H1 (cell line): ENCODE results near the gene MROH8. TPM values are rescaled to one million over a fixed set of nuclear protein-coding genes. Genes with fewer than 3 reads are reported as not detected.
A peak's percentile ranks its signal among the peaks of the same experiment; 100 is the strongest.

Source experiments
- BRCA1 ChIP-seq: IDR thresholded peaks from 2 replicates; pipeline ENCODE4 v1.6.1; 2012; ENCODE audit warnings: low read depth, low read length, improper control_type of control experiment
- CREB1 ChIP-seq: IDR thresholded peaks from 2 replicates; pipeline ENCODE4 v1.6.1; 2012; ENCODE audit warnings: inconsistent platforms
- CTCF ChIP-seq, 3 experiments: IDR thresholded peaks; 1 replicate in 2 of 3; 2 replicates in 1 of 3; pipeline versions ENCODE4 v1.5.1 to v1.6.1; 2011; ENCODE audit warnings: low read length in 3 of 3, mild to moderate bottlenecking in 3 of 3, inconsistent platforms in 2 of 3, low read depth in 1 of 3, moderate library complexity in 1 of 3; ENCODE audit not compliant: insufficient read depth in 1 of 3; ENCODE audit errors: control extremely low read depth in 1 of 3
- HDAC2 ChIP-seq, 2 experiments: fragments of 300-600 bp in 1 of 2; sonication (generic) in 1 of 2; IDR thresholded peaks; 2 replicates each; pipeline ENCODE4 v1.6.1; 2011 to 2012; ENCODE audit warnings: low read depth in 2 of 2, low read length in 2 of 2, mild to moderate bottlenecking in 2 of 2, moderate library complexity in 2 of 2, borderline replicate concordance in 1 of 2, inconsistent platforms in 1 of 2
- JUN ChIP-seq: IDR thresholded peaks from 2 replicates; pipeline ENCODE4 v1.6.1; 2011; ENCODE audit warnings: low read depth, mild to moderate bottlenecking, improper control_type of control experiment, low read length
- JUND ChIP-seq: IDR thresholded peaks from 2 replicates; pipeline ENCODE4 v1.6.1; 2011; ENCODE audit warnings: mild to moderate bottlenecking, improper control_type of control experiment, low read length
- KDM1A ChIP-seq: fragments of 200-600, 300-600 bp; sonication (generic); IDR thresholded peaks from 2 replicates; pipeline ENCODE4 v1.7.1; 2016; ENCODE audit warnings: mild to moderate bottlenecking, low read length, borderline replicate concordance
- KDM5A ChIP-seq: fragments of 200-600 bp; IDR thresholded peaks from 2 replicates; pipeline ENCODE4 v1.7.1; 2012; ENCODE audit warnings: mild to moderate bottlenecking, low read length, inconsistent platforms, mixed read lengths
- MAFK ChIP-seq: IDR thresholded peaks from 2 replicates; pipeline ENCODE4 v1.6.1; 2012; ENCODE audit warnings: low read depth, mild to moderate bottlenecking, improper control_type of control experiment, low read length
- MAX ChIP-seq: IDR thresholded peaks from 2 replicates; pipeline ENCODE4 v1.6.1; 2012; ENCODE audit warnings: inconsistent platforms
- POLR2AphosphoS5 ChIP-seq: IDR thresholded peaks from 2 replicates; pipeline ENCODE4 v1.6.1; 2011; ENCODE audit warnings: low read depth, low read length
- POU5F1 ChIP-seq: IDR thresholded peaks from 2 replicates; pipeline ENCODE4 v1.6.1; 2011; ENCODE audit warnings: low read depth, mild to moderate bottlenecking, low read length, moderate library complexity
- RBBP5 ChIP-seq: IDR thresholded peaks from 2 replicates; pipeline ENCODE4 v1.7.1; 2012; ENCODE audit warnings: low read depth, mild to moderate bottlenecking, inconsistent platforms, low read length, moderate library complexity, borderline replicate concordance
- RXRA ChIP-seq: IDR thresholded peaks from 2 replicates; pipeline ENCODE4 v1.6.1; 2011; ENCODE audit warnings: low read depth, mild to moderate bottlenecking, low read length, moderate library complexity; ENCODE audit not compliant: insufficient read depth
- SIN3A ChIP-seq, 2 experiments: IDR thresholded peaks in 1 of 2; conservative IDR thresholded peaks in 1 of 2; 2 replicates each; pipeline ENCODE4 v1.6.1; 2011 to 2012; ENCODE audit warnings: low read length in 2 of 2, improper control_type of control experiment in 1 of 2, low read depth in 1 of 2, mild to moderate bottlenecking in 1 of 2
- SIRT6 ChIP-seq: IDR thresholded peaks from one replicate; pipeline ENCODE4 v1.7.1; 2012; ENCODE audit warnings: low read length, inconsistent platforms
- SP1 ChIP-seq: IDR thresholded peaks from 2 replicates; pipeline ENCODE4 v1.6.1; 2011; ENCODE audit warnings: low read depth, low read length
- SP2 ChIP-seq: IDR thresholded peaks from 2 replicates; pipeline ENCODE4 v1.6.1; 2012; ENCODE audit warnings: mild to moderate bottlenecking, low read length, inconsistent platforms
- SRF ChIP-seq: IDR thresholded peaks from 2 replicates; pipeline ENCODE4 v1.6.1; 2011; ENCODE audit warnings: mild to moderate bottlenecking, low read depth, low read length, moderate library complexity
- SUZ12 ChIP-seq: fragments of 200-600 bp; sonication (generic); IDR thresholded peaks from 2 replicates; pipeline ENCODE4 v1.6.1; 2012; ENCODE audit warnings: mild to moderate bottlenecking, inconsistent platforms, low read length, moderate library complexity, mixed read lengths
- TAF1 ChIP-seq: IDR thresholded peaks from 2 replicates; pipeline ENCODE4 v1.6.1; 2011; ENCODE audit warnings: mild to moderate bottlenecking, low read depth, low read length
- YY1 ChIP-seq: IDR thresholded peaks from 2 replicates; pipeline ENCODE4 v1.6.1; 2011; ENCODE audit warnings: low read depth, mild to moderate bottlenecking, low read length
- polyA plus RNA-seq, 7 experiments: library from polyadenylated mRNA; depleted of rRNA in 3 of 7; stranded (reverse) in 5 of 7; unstranded in 2 of 7; fragments of >200 nt in 5 of 7; fragments of 200-250 nt in 2 of 7; gene quantifications; 1 replicate in 5 of 7; 2 replicates in 1 of 7; 4 replicates in 1 of 7; pipeline versions ENCODE4 v1.2.1 to v1.2.3, GENCODE V29; 2011 to 2013; ENCODE audit warnings: missing spikeins in 2 of 7, mixed read lengths in 2 of 7
- total RNA-seq: library from RNA; stranded (reverse); fragmentation: NEBNext Ultra II Directional; extraction: Animal tissue kit (Norgen Biotek cat#: 25700); gene quantifications from 2 replicates; pipeline ENCODE4 v1.2.1, GENCODE V29; 2021

Gene MROH8
- total and polyA plus RNA-seq, 2 of the 8 experiments (the other 6 are each of a cell fraction or from before 2014, with no cell fraction given) = 0.50 to 0.86 TPM

DNA sequence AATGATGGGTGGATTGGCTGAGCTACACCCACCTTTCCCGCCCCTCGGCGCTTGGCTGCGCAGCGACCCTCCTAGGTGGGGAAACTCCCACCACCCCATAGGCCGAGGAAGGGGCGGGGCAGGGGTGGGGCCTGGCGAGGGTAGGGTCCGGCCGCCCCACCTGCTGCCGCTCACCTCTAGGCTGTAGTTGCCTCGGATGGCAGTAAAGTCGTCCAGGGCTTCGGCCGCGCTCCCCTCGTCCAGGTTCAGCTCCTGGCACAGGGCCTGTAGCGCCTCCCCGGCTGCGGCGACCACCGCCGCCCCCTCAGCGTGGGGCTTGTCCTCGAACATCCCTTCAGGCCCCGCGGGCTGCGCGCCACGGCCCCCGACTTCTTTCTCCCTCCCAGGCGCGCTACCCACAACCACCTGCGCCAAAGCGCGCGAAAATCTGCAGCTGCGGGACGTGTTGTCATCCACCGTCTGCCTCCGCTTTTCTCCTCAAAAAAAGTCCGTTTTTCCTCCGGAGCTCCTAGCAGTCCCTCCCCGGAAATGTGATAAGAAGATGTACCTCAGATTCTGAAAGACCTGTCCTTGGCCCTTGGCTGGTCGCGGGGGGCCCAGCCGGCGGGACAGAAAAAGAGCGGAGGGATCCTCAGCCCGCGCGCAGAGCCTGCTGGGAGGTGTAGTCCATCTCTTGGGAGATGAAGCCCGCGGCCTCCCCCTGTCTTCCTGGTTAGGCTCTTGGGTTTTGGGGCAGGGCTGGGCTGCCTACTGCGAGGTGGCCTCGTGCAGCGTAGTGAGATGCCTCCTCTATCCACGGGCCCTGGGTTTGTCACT, 83.5 kb downstream of the MROH8 start, which contains the start of gene RBL1 (continued):
- TF ChIP-seq CTCF (IDR thresholded peaks at IDR 0.05; ENCODE audit: control extremely low read depth in 1 of 3, insufficient read depth in 1 of 3, low read depth in 1 of 3, low read length in 3 of 3) = peak in 2 of 3 experiments; percentile 23 to 41; a peak in 2 of 4 replicates
- peak in 1 of 2 experiments; percentile 89; a peak in 2 of 4 replicates for TF ChIP-seq SIN3A (conservative IDR thresholded peaks at IDR 0.05 in 1 of 2, IDR thresholded peaks at IDR 0.05 in 1 of 2; ENCODE audit: low read depth in 1 of 2, low read length in 2 of 2)
- no peak for TF ChIP-seq RBBP5
- TF ChIP-seq SUZ12 = no peak
- TF ChIP-seq POU5F1 = no peak
- no peak for TF ChIP-seq KDM1A
- TF ChIP-seq KDM5A = no peak
- peak in 1 of 2 experiments; percentile 38; a peak in 1 of 4 replicates for TF ChIP-seq HDAC2 (IDR thresholded peaks at IDR 0.05; ENCODE audit: borderline replicate concordance in 1 of 2, low read depth in 2 of 2, low read length in 2 of 2)
- TF ChIP-seq POLR2AphosphoS5 = peak; percentile 97
- no peak for TF ChIP-seq SP2
- peak; percentile 96 for TF ChIP-seq TAF1
- no peak for TF ChIP-seq JUN
- TF ChIP-seq SIRT6 = no peak
- TF ChIP-seq YY1 = no peak
- peak; percentile 80 for TF ChIP-seq CREB1
- TF ChIP-seq SP1 = peak; percentile 34; the same call in 1 of the 2 replicates
- no peak; the same call in 1 of the 2 replicates for TF ChIP-seq MAX
- no peak for TF ChIP-seq MAFK
- no peak for TF ChIP-seq RXRA
- no peak for TF ChIP-seq SRF
- no peak for TF ChIP-seq JUND
- TF ChIP-seq BRCA1 = no peak
